IMR-90 (cell line): Measurements from ENCODE around the gene SQSTM1. TPM values are rescaled to one million over a fixed set of nuclear protein-coding genes. Genes with fewer than 3 reads are reported as not detected.
"Not testable (repeated sequence)": the region's sequence is repeated elsewhere in the genome, so short reads cannot be mapped to it uniquely, and the experiment has no call there.

Experiments used
- ATAC-seq: fragments of 200-7000 bp; cut with Tn5 transposase; 2 replicates; pipeline ENCODE4 v1.9.1; 2020; ENCODE audit warnings: low read depth, mild to moderate bottlenecking, moderate library complexity
- BruUV-seq: library from RNA; stranded (reverse); fragments of 400-500 nt; replicated peaks from 2 replicates; lab custom pipeline; 2021; lab: Mats Ljungman, UMichigan
- CTCF ChIA-PET: fragments of 300-600 bp; formaldehyde crosslinking; extraction: SDS; loops from one replicate; lab custom pipeline; 2021; ENCODE audit warnings: antibody characterized with exemption; lab: Yijun Ruan, JAX
- POLR2A ChIA-PET: fragments of 300-600 bp; sonication (Branson Sonifier 250); formaldehyde crosslinking; loops from one replicate; lab custom pipeline; 2022; ENCODE audit warnings: antibody characterized with exemption; ENCODE audit not compliant: unreplicated experiment; lab: Charles Lee
- DNase-seq: peaks from one replicate; pipeline ENCODE4 v3.0.0; 2013
- H2AFZ ChIP-seq: replicated peaks from 2 replicates; pipeline ENCODE3; 2013; ENCODE audit warnings: low read length, mild to moderate bottlenecking; ENCODE audit not compliant: poor library complexity
- H2AK5ac ChIP-seq: 2 replicates; pipeline ENCODE4 v1.6.1; 2013; ENCODE audit warnings: low read depth, low read length, inconsistent platforms
- H2AK9ac ChIP-seq: replicated peaks from 2 replicates; pipeline ENCODE3; 2013; ENCODE audit warnings: mild to moderate bottlenecking, low read depth, low read length, moderate library complexity; ENCODE audit not compliant: poor library complexity
- H2BK120ac ChIP-seq: 2 replicates; pipeline ENCODE4 v1.6.1; 2013; ENCODE audit warnings: low read depth, low read length, inconsistent platforms
- H2BK15ac ChIP-seq: 3 replicates; pipeline ENCODE4 v1.6.1; 2013; ENCODE audit warnings: low read depth, low read length, inconsistent platforms
- H2BK20ac ChIP-seq: 2 replicates; pipeline ENCODE4 v1.6.1; 2013; ENCODE audit warnings: low read depth, mild to moderate bottlenecking, inconsistent platforms, low read length, moderate library complexity
- H2BK5ac ChIP-seq: 2 replicates; pipeline ENCODE4 v1.6.1; 2013; ENCODE audit warnings: mild to moderate bottlenecking, low read depth, low read length, inconsistent platforms; ENCODE audit not compliant: poor library complexity, severe bottlenecking
- H3K14ac ChIP-seq: replicated peaks from 2 replicates; pipeline ENCODE4 v1.6.1; 2013; ENCODE audit warnings: low read depth, low read length, inconsistent platforms
- H3K18ac ChIP-seq: 2 replicates; pipeline ENCODE4 v1.6.1; 2013; ENCODE audit warnings: low read depth, low read length, control low read depth
- H3K23ac ChIP-seq: 2 replicates; pipeline ENCODE4 v1.6.1; 2013; ENCODE audit warnings: low read depth, low read length, inconsistent platforms
- H3K27ac ChIP-seq: 2 replicates; pipeline ENCODE4 v1.5.1; 2013; ENCODE audit warnings: mild to moderate bottlenecking, control low read depth, low read length; ENCODE audit not compliant: insufficient read depth
- H3K27me3 ChIP-seq: 2 replicates; pipeline ENCODE4 v1.6.1; 2013; ENCODE audit warnings: low read length; ENCODE audit not compliant: control insufficient read depth, insufficient read depth
- H3K36me3 ChIP-seq: 2 replicates; pipeline ENCODE4 v1.6.1; 2013; ENCODE audit warnings: low read length, mixed read lengths; ENCODE audit not compliant: control insufficient read depth, insufficient read depth
- H3K4ac ChIP-seq: 2 replicates; pipeline ENCODE4 v1.6.1; 2013; ENCODE audit warnings: low read depth, low read length, inconsistent platforms
- H3K4me1 ChIP-seq: 2 replicates; pipeline ENCODE4 v1.6.1; 2013; ENCODE audit warnings: low read length, mixed read lengths; ENCODE audit not compliant: control insufficient read depth, insufficient read depth
- H3K4me2 ChIP-seq: 2 replicates; pipeline ENCODE4 v1.6.1; 2013; ENCODE audit warnings: low read depth, mild to moderate bottlenecking, control low read depth, low read length, moderate library complexity
- H3K4me3 ChIP-seq: 2 replicates; pipeline ENCODE4 v1.5.1; 2013; ENCODE audit warnings: low read depth, mild to moderate bottlenecking, control low read depth, low read length, moderate library complexity; ENCODE audit not compliant: insufficient read depth
- H3K56ac ChIP-seq: 2 replicates; pipeline ENCODE4 v1.6.1; 2013; ENCODE audit warnings: low read length, inconsistent platforms; ENCODE audit not compliant: insufficient read depth; ENCODE audit errors: extremely low read depth
- H3K79me1 ChIP-seq, 2 experiments: 2 replicates each; pipeline ENCODE4 v1.6.1; 2013; ENCODE audit warnings: low read length in 2 of 2, inconsistent platforms in 1 of 2, low read depth in 1 of 2
- H3K9ac ChIP-seq: 2 replicates; pipeline ENCODE4 v1.6.1; 2013; ENCODE audit warnings: low read depth, low read length, control low read depth
- H3K9me1 ChIP-seq: 2 replicates; pipeline ENCODE4 v1.6.1; 2013; ENCODE audit warnings: low read length, inconsistent platforms; ENCODE audit not compliant: insufficient read depth
- H3K9me3 ChIP-seq: 2 replicates; pipeline ENCODE4 v1.6.1; 2013; ENCODE audit warnings: low read length; ENCODE audit not compliant: control insufficient read depth, insufficient read depth
- H4K20me1 ChIP-seq: 2 replicates; pipeline ENCODE4 v1.6.1; 2013; ENCODE audit warnings: low read length, inconsistent platforms; ENCODE audit not compliant: insufficient read depth
- H4K5ac ChIP-seq: 2 replicates; pipeline ENCODE4 v1.6.1; 2013; ENCODE audit warnings: mild to moderate bottlenecking, low read depth, low read length, control low read depth
- H4K8ac ChIP-seq, 2 experiments: 2 replicates each; pipeline ENCODE4 v1.6.1; 2013; ENCODE audit warnings: low read depth in 2 of 2, low read length in 2 of 2, control low read depth in 1 of 2, inconsistent platforms in 1 of 2
- H4K91ac ChIP-seq: 2 replicates; pipeline ENCODE4 v1.6.1; 2013; ENCODE audit warnings: low read depth, low read length, inconsistent platforms; ENCODE audit not compliant: insufficient read depth
- WGBS, 2 experiments: methylation state at CpG; one replicate each; pipeline versions ENCODE4 v1.1.5 to v1.1.7; 2013; ENCODE audit warnings: missing lambda C conversion rate in 2 of 2; ENCODE audit not compliant: insufficient read length in 1 of 2; ENCODE audit errors: extremely low coverage in 2 of 2; 5-methylcytosine and 5-hydroxymethylcytosine counted together
- dilution Hi-C: fragments of 300-500 bp; cut with HindIII; formaldehyde crosslinking; loops from one replicate; pipeline ENCODE4 v1.14.3; 2018; ENCODE audit warnings: low sequenced_read_pairs; ENCODE audit not compliant: unreplicated experiment
- in situ Hi-C: fragments of 300-500 bp; cut with MboI; formaldehyde crosslinking; loops from 3 replicates; pipeline ENCODE4 v1.14.3; 2019; ENCODE audit warnings: low sequenced_read_pairs, inconsistent platforms, mixed read lengths
- intact Hi-C: fragments of 100-400 bp; cut with micrococcal nuclease; formaldehyde crosslinking; loops from 2 replicates; pipeline ENCODE4 v1.10.0; 2022
- polyA plus RNA-seq, 3 experiments: library from polyadenylated mRNA; depleted of rRNA; stranded (reverse); fragments of >200 nt; gene quantifications; 2 replicates each; pipeline ENCODE4 v1.2.3, GENCODE V29; 2012; ENCODE audit warnings: low replicate concordance in 1 of 3
- total RNA-seq: library from RNA; depleted of rRNA; stranded (reverse); fragments of >200 nt; gene quantifications from 2 replicates; pipeline ENCODE4 v1.2.3, GENCODE V29; 2012

The SQSTM1 gene
- total and polyA plus RNA-seq, 2 of the 4 experiments (the other 2 are of a cell fraction): 152 to 184 TPM

DNA sequence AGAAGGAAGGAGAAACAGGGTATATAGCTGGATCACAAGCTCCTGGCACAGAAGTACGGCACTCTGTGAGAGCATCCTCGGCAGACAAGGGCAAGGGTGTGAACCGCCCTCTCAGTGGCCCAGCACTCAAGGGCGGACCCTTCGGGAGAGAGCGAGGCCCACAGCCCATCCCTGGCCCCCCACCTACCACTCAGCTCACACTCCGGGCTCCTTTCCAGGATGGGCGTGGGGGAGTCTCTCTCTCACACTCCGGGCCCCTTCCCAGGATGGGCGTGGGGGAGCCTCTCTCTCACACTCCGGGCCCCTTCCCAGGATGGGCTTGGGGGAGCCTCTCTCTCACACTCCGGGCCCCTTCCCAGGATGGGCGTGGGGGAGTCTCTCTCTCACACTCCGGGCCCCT is 50.8 kb downstream of the SQSTM1 start:
- H3K4me3 ChIP-seq, H4K20me1 ChIP-seq, H3K9me3 ChIP-seq, H2AK9ac ChIP-seq, DNase-seq, H3K9me1 ChIP-seq, in situ Hi-C loops, H3K23ac ChIP-seq, H3K27ac ChIP-seq, H3K18ac ChIP-seq, H3K14ac ChIP-seq, H4K91ac ChIP-seq, H3K27me3 ChIP-seq, ATAC-seq, H4K8ac ChIP-seq, H3K4me1 ChIP-seq, H3K79me1 ChIP-seq, H2BK15ac ChIP-seq, H3K4ac ChIP-seq, BruUV-seq, H3K4me2 ChIP-seq, intact Hi-C loops, H3K56ac ChIP-seq, H3K9ac ChIP-seq, POLR2A ChIA-PET, H2AK5ac ChIP-seq, H2BK20ac ChIP-seq, H2AFZ ChIP-seq, H2BK5ac ChIP-seq, H4K5ac ChIP-seq, H2BK120ac ChIP-seq, dilution Hi-C loops: not testable (repeated sequence)
- CTCF ChIA-PET: interaction anchor here (0.9 kb wide), 1 partner anchor 17 kb away, joined by 3 read pairs; no protein-coding TSS in a partner anchor
- H3K36me3 ChIP-seq: peaks cover 71% of the 10 kb centered on the region
- WGBS, 2 experiments: no CpG with 5 or more reads among the region's 14 CpGs
